Measurements from ENCODE around the gene TCF4. TPM values are rescaled to one million over a fixed set of nuclear protein-coding genes. Genes with fewer than 3 reads are reported as not detected.

Gene TCF4
- total and polyA plus RNA-seq, 7 experiments from 2014 or later, result 0.94 to 21.8 (median 2.6) TPM

DNA sequence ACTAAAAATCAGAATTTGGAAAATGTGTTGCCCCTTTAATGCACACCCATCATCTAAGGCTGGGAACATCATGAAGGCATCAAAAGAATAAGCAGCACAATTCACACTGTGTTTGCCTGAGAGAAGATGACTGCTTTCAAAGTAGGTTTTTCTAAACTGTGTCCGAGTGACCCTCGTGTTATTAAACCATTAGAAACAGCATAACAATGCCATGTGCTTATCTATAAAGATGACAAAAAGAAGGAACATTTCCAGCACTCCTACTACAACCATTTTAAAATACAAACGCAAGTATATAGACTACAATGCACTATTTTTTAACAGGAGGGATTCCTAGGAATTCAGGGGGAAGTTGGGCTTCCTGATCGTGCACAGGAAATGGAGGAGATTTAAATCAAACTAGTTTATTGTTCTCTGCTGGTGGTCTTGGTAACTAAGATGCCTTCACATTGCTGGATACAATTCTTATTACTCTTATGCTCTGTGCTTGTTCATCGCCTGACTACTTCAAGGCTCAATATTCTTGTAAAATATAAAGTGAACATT is 322.8 kb downstream of the TCF4 start:
- ChIA-PET POLR2A (no interaction called here), CTCF (no interaction called here)
- no peaks in the 10 kb centered on the region for H3K27me3 Mint-ChIP-seq
- H3K4me1 ChIP-seq (ENCODE audit: control insufficient read depth in 2 of 2, insufficient read depth in 2 of 2, low read length in 2 of 2), result no peaks in the 10 kb centered on the region
- H3K4me3 ChIP-seq (ENCODE audit: low read length), result no peak overlapping the region
- no peak overlapping the region for H3K27ac ChIP-seq (ENCODE audit: low read depth, low read length)
- peaks cover 0 to 5% (median 0%) of the 10 kb centered on the region in 7 donors for H3K4me1 Mint-ChIP-seq
- DNase-seq (no peak), ATAC-seq (no peak)
- no peaks in the 10 kb centered on the region for H3K9me3 ChIP-seq (ENCODE audit: control insufficient read depth in 2 of 3, low read length in 3 of 3)
- no peak overlapping the region for H3K27ac Mint-ChIP-seq
- H3K36me3 Mint-ChIP-seq, result no peaks in the 10 kb centered on the region
- no peaks in the 10 kb centered on the region for H3K36me3 ChIP-seq (ENCODE audit: control insufficient read depth in 2 of 3, insufficient read depth in 3 of 3, low read length in 3 of 3)
- no peak overlapping the region for H3K4me3 Mint-ChIP-seq
- no peaks in the 10 kb centered on the region for H3K27me3 ChIP-seq (ENCODE audit: control insufficient read depth in 2 of 2, insufficient read depth in 2 of 2, low read length in 2 of 2)
- intact Hi-C loops (cut with micrococcal nuclease), result no loop called here
- H3K9me3 Mint-ChIP-seq, result peaks cover 0 to 9% (median 0%) of the 10 kb centered on the region in 11 donors

DNA sequence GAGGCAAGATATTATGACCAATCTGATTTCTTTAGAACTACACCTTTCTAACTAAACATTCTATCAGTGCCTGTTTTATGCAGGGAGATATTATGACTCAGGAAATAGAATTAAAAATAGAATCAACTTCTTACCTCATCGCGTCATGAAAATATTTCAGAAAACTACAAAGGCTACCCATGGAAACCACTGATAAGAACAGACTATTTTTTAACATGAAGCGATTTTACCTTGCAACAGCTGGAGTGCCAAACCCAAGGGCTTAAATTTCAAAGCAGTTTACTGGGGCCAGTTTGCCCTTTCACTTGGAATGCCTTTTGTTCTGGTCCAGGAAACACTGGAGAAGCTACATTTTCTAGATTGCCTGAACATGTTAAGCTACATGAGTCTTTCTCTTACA is 323.9 kb downstream of the TCF4 start:
- no peak overlapping the region for H3K27ac ChIP-seq (ENCODE audit: low read depth, low read length)
- ChIA-PET CTCF (interaction anchor here (0.7 kb wide), 1 partner anchor 1709 kb away, joined by 3 read pairs; no protein-coding TSS in a partner anchor), POLR2A (no interaction called here)
- no peak for DNase-seq
- H3K27me3 ChIP-seq (ENCODE audit: control insufficient read depth in 2 of 2, insufficient read depth in 2 of 2, low read length in 2 of 2), result no peaks in the 10 kb centered on the region
- H3K4me3 ChIP-seq (ENCODE audit: low read length), result no peak overlapping the region
- intact Hi-C loops (cut with micrococcal nuclease), result no loop called here
- H3K4me3 Mint-ChIP-seq, result no peak overlapping the region
- H3K27me3 Mint-ChIP-seq, result no peaks in the 10 kb centered on the region
- H3K27ac Mint-ChIP-seq, result no peak overlapping the region
- H3K4me1 ChIP-seq (ENCODE audit: control insufficient read depth in 2 of 2, insufficient read depth in 2 of 2, low read length in 2 of 2), result no peaks in the 10 kb centered on the region
- ATAC-seq, result no peak
- no peaks in the 10 kb centered on the region for H3K9me3 ChIP-seq (ENCODE audit: control insufficient read depth in 2 of 3, low read length in 3 of 3)
- no peaks in the 10 kb centered on the region for H3K36me3 Mint-ChIP-seq
- peaks cover 0 to 5% (median 0%) of the 10 kb centered on the region in 7 donors for H3K4me1 Mint-ChIP-seq
- H3K36me3 ChIP-seq (ENCODE audit: control insufficient read depth in 2 of 3, insufficient read depth in 3 of 3, low read length in 3 of 3), result no peaks in the 10 kb centered on the region
- peaks cover 0 to 4% (median 0%) of the 10 kb centered on the region in 11 donors for H3K9me3 Mint-ChIP-seq

DNA sequence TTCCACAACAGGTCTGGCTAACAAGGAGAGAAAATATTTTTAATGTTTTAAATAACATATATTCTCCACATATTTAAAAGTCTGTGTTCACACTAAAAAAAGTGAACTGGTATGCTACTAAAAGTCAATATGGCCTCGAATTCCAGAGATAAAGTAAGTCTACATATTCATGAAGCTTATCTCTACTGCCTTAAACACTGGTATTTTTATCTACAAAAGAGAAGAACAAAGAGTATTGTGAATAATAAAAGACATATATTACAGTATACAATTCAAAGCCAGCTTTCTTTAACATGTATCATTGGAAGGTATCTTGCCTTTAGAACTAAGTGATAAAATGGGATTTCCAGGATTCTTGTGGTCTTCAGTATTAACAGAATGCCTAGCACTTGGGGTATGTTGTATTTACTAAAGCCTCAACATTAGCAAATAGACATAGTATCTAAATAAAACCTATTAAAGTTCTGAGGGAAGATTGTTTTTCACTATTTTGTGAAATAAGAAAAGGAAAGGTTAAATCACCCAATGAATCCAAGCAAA is 325.9 kb downstream of the TCF4 start:
- no peak overlapping the region for H3K4me3 Mint-ChIP-seq
- intact Hi-C loops (cut with micrococcal nuclease), result no loop called here

DNA sequence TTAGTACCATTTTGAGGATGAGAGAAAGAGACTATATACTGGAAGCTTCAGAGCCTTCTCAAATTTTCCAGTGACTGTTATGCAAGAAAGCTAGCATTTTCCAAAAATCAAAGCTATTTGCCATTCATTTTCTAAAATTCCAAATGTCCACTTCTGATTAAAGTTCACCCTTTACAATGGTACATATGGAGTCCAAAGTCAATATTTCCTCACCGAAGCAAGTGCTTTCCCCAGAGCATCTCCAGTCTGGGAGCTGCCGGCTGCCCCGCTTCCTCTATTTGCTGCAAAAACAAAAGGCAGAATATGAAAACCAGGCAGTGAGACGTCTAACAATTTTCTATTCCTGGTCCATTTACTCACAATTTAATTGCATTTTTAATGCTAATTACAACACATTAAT is 326.7 kb downstream of the TCF4 start:
- H3K9me3 Mint-ChIP-seq, result no peaks in the 10 kb centered on the region
- H3K4me3 Mint-ChIP-seq, result no peak overlapping the region
- DNase-seq, result no peak
- Histone ChIP-seq H3K4me1 (ENCODE audit: control insufficient read depth in 2 of 2, insufficient read depth in 2 of 2, low read length in 2 of 2) (no peaks in the 10 kb centered on the region), H3K36me3 (ENCODE audit: control insufficient read depth in 2 of 3, insufficient read depth in 3 of 3, low read length in 3 of 3) (no peaks in the 10 kb centered on the region), H3K27me3 (ENCODE audit: control insufficient read depth in 2 of 2, insufficient read depth in 2 of 2, low read length in 2 of 2) (no peaks in the 10 kb centered on the region), H3K9me3 (ENCODE audit: control insufficient read depth in 2 of 3, low read length in 3 of 3) (no peaks in the 10 kb centered on the region), H3K4me3 (ENCODE audit: low read length) (no peak overlapping the region), H3K27ac (ENCODE audit: low read depth, low read length) (no peak overlapping the region)
- peaks cover 0 to 5% (median 0%) of the 10 kb centered on the region in 7 donors for H3K4me1 Mint-ChIP-seq
- ChIA-PET CTCF (no interaction called here), POLR2A (no interaction called here)
- H3K27me3 Mint-ChIP-seq, result no peaks in the 10 kb centered on the region
- H3K27ac Mint-ChIP-seq, result no peak overlapping the region
- no peak for ATAC-seq
- intact Hi-C loops (cut with micrococcal nuclease), result no loop called here
- no peaks in the 10 kb centered on the region for H3K36me3 Mint-ChIP-seq

More for the DNA sequence above, 325.9 kb downstream of the TCF4 start:
- Mint-ChIP-seq H3K36me3 (no peaks in the 10 kb centered on the region), H3K27ac (no peak overlapping the region), H3K4me1 (peaks cover 0 to 5% (median 0%) of the 10 kb centered on the region in 7 donors), H3K9me3 (no peaks in the 10 kb centered on the region), H3K27me3 (no peaks in the 10 kb centered on the region)
- no peak overlapping the region for H3K4me3 ChIP-seq (ENCODE audit: low read length)
- ATAC-seq (no peak), DNase-seq (no peak)
- ChIA-PET CTCF (no interaction called here), POLR2A (no interaction called here)
- H3K4me1 ChIP-seq (ENCODE audit: control insufficient read depth in 2 of 2, insufficient read depth in 2 of 2, low read length in 2 of 2), result no peaks in the 10 kb centered on the region
- no peak overlapping the region for H3K27ac ChIP-seq (ENCODE audit: low read depth, low read length)
- H3K36me3 ChIP-seq (ENCODE audit: control insufficient read depth in 2 of 3, insufficient read depth in 3 of 3, low read length in 3 of 3), result no peaks in the 10 kb centered on the region
- no peaks in the 10 kb centered on the region for H3K27me3 ChIP-seq (ENCODE audit: control insufficient read depth in 2 of 2, insufficient read depth in 2 of 2, low read length in 2 of 2)
- H3K9me3 ChIP-seq (ENCODE audit: control insufficient read depth in 2 of 3, low read length in 3 of 3), result no peaks in the 10 kb centered on the region

DNA sequence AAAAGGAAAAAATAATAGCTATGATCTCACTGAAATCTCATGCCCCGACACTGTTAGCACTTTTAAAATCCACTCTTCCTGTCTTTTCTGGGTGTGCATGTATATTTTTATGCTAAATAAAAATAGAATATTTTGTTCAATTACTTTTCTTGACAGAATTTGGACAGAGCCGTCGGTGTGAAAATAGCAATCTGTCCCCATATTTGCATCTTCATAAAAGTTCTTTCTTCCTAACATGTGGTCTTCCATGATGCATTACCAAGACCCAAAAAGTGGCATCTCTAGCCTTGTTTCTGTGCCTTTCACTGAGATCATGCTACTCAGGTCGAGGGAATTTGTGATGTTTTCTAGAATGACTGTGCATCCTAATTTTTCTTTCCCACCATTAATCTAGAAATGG is 329.9 kb downstream of the TCF4 start:
- H3K27me3 ChIP-seq (ENCODE audit: control insufficient read depth in 2 of 2, insufficient read depth in 2 of 2, low read length in 2 of 2), result no peaks in the 10 kb centered on the region
- DNase-seq, result no peak
- ChIA-PET CTCF (no interaction called here), POLR2A (no interaction called here)
- no peaks in the 10 kb centered on the region for H3K4me1 ChIP-seq (ENCODE audit: control insufficient read depth in 2 of 2, insufficient read depth in 2 of 2, low read length in 2 of 2)
- H3K27ac Mint-ChIP-seq, result no peak overlapping the region
- ATAC-seq, result no peak
- H3K9me3 ChIP-seq (ENCODE audit: control insufficient read depth in 2 of 3, low read length in 3 of 3), result no peaks in the 10 kb centered on the region
- H3K4me1 Mint-ChIP-seq, result no peaks in the 10 kb centered on the region
- no peak overlapping the region for H3K27ac ChIP-seq (ENCODE audit: low read depth, low read length)
- H3K36me3 ChIP-seq (ENCODE audit: control insufficient read depth in 2 of 3, insufficient read depth in 3 of 3, low read length in 3 of 3), result no peaks in the 10 kb centered on the region
- no peaks in the 10 kb centered on the region for H3K36me3 Mint-ChIP-seq
- intact Hi-C loops (cut with micrococcal nuclease), result no loop called here
- peaks cover 0 to 5% (median 0%) of the 10 kb centered on the region in 5 donors for H3K27me3 Mint-ChIP-seq
- no peak overlapping the region for H3K4me3 ChIP-seq (ENCODE audit: low read length)
- H3K9me3 Mint-ChIP-seq, result peaks cover 0 to 1% (median 0%) of the 10 kb centered on the region in 11 donors
- H3K4me3 Mint-ChIP-seq, result no peak overlapping the region

DNA sequence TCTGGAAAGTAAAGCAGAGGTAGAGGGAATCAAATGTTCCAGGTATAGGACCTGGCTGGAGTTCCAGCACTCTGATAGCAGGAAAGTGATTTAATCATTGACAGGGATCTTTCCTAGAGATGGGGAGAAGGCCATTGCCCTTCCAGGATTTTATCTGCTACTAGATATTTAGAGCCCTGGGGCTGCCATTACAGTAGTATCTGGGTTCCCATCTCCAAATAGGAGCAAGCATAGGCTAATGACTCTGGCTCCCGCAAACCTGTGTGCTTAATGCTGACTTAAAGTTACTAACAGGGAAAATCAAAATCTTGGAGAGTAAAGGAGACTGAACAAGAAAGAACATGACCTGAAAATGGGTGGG is 331.1 kb downstream of the TCF4 start:
- peaks cover 0 to 1% (median 0%) of the 10 kb centered on the region in 11 donors for H3K9me3 Mint-ChIP-seq
- no peak overlapping the region for H3K4me3 Mint-ChIP-seq
- H3K36me3 Mint-ChIP-seq, result no peaks in the 10 kb centered on the region
- ChIA-PET CTCF (no interaction called here), POLR2A (no interaction called here)
- peaks cover 0 to 5% (median 0%) of the 10 kb centered on the region in 5 donors for H3K27me3 Mint-ChIP-seq
- Histone ChIP-seq H3K27ac (ENCODE audit: low read depth, low read length) (no peak overlapping the region), H3K4me3 (ENCODE audit: low read length) (no peak overlapping the region), H3K27me3 (ENCODE audit: control insufficient read depth in 2 of 2, insufficient read depth in 2 of 2, low read length in 2 of 2) (no peaks in the 10 kb centered on the region), H3K36me3 (ENCODE audit: control insufficient read depth in 2 of 3, insufficient read depth in 3 of 3, low read length in 3 of 3) (no peaks in the 10 kb centered on the region), H3K9me3 (ENCODE audit: control insufficient read depth in 2 of 3, low read length in 3 of 3) (no peaks in the 10 kb centered on the region), H3K4me1 (ENCODE audit: control insufficient read depth in 2 of 2, insufficient read depth in 2 of 2, low read length in 2 of 2) (no peaks in the 10 kb centered on the region)
- no peak for DNase-seq
- H3K27ac Mint-ChIP-seq, result no peak overlapping the region
- ATAC-seq, result no peak
- intact Hi-C loops (cut with micrococcal nuclease), result no loop called here
- no peaks in the 10 kb centered on the region for H3K4me1 Mint-ChIP-seq

DNA sequence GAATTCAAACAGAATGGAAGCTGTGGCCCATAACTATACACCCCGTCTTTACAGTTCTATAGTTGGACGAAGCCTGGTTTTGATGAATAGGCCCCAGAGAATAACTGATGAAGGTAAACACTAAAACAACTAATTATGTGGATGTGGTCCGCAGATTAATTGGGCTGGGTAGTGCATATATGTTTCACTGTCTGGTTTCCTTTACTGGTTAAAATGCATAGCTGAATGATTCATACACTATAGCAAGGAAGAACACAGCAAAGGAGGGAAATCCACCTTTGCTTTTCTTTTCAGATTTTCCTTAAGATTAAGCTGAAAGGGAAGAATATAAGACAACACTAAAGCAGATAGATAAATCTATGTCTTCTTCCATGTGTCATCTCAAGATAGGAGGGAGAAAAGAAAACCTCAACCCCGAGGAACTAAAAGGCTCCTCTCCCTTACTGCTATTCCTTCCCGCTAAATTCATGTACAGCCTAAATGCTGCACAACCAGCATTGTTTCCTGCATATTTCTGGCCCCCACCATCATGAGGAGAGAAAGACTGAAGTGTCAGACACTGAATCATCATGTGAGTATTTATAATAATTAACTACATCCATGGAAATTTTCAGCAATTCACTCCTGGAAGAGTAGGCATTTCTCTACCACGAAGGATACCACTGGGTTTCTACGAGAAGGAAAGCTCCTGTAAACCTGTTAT is 331.6 kb downstream of the TCF4 start:
- intact Hi-C loops (cut with micrococcal nuclease), result no loop called here
- Histone ChIP-seq H3K4me1 (ENCODE audit: control insufficient read depth in 2 of 2, insufficient read depth in 2 of 2, low read length in 2 of 2) (no peaks in the 10 kb centered on the region), H3K4me3 (ENCODE audit: low read length) (no peak overlapping the region), H3K27me3 (ENCODE audit: control insufficient read depth in 2 of 2, insufficient read depth in 2 of 2, low read length in 2 of 2) (no peaks in the 10 kb centered on the region), H3K36me3 (ENCODE audit: control insufficient read depth in 2 of 3, insufficient read depth in 3 of 3, low read length in 3 of 3) (no peaks in the 10 kb centered on the region), H3K9me3 (ENCODE audit: control insufficient read depth in 2 of 3, low read length in 3 of 3) (no peaks in the 10 kb centered on the region), H3K27ac (ENCODE audit: low read depth, low read length) (no peak overlapping the region)
- no peak for ATAC-seq
- Mint-ChIP-seq H3K9me3 (peaks cover 0 to 1% (median 0%) of the 10 kb centered on the region in 11 donors), H3K27me3 (peaks cover 0 to 5% (median 0%) of the 10 kb centered on the region in 5 donors), H3K27ac (no peak overlapping the region), H3K4me3 (no peak overlapping the region), H3K4me1 (no peaks in the 10 kb centered on the region), H3K36me3 (no peaks in the 10 kb centered on the region)
- CTCF ChIA-PET, result no interaction called here
- DNase-seq, result no peak
- POLR2A ChIA-PET, result no interaction called here

Measured in naive thymus-derived CD4-positive, alpha-beta T cell (primary cell).